Measurements from ENCODE around the gene FMNL2.
A peak's percentile ranks its signal among the peaks of the same experiment; 100 is the strongest.

The FMNL2 gene

GRCh38 chr2:152623775-152624174, 288.8 kb downstream of the FMNL2 start:
- DNase-seq: no peak

- no peak for DNase-seq
Measured at GRCh38 chr2:152624805-152625204, 289.8 kb downstream of the FMNL2 start.

GRCh38 chr2:152626911-152627339, 292.0 kb downstream of the FMNL2 start:
- DNase-seq: no peak

DNA sequence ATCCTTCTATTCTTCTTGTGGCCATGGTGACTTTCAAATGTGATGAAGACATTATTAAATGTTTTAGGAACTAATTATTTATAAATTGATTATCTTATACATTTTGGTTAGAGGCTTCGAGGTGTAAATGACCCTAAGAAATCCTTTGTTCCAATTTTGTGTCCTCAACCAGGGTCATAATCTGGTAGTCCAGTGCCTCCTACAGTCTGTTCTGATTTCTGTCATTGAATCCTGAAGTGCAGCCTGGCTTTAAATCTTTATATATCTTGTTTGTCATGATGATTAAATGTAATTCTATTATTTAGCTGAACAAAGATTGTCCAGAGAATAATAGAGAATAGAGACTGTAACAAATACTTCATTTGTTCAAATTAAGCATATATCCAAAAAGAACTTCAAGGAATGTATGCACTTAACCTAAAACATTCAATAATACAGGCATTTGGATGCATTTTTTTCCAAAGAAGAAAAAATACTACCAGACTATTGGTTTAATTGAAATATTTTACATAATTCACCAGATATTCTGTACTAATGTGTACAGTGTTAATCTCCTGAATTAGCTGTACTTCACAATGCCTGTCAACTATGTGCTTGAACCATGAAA, 292.5 kb downstream of the FMNL2 start:
- no peak for DNase-seq

GRCh38 chr2:152629202-152629601, 294.2 kb downstream of the FMNL2 start:
- no peak for DNase-seq

GRCh38 chr2:152630466-152630865, 295.5 kb downstream of the FMNL2 start:
- no peak for DNase-seq

DNA sequence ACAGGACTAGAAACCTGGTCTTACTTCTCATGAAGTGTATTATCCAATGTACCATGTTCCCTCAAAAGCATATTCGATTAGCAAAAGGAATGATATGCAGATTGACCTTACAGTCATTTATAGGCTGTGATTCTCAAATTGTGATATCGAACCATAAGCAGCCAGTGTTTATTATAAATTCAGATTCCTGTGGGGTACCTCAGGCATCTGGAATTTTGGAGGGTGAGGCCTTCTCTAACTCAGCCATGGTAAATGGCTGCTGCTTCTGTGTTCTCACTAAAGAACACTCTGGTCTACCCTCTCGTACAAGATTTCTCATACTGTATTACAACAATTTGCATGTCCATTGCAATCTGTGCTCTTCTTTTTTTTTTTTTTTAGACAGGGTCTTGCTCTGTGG, 297.8 kb downstream of the FMNL2 start:
- DNase-seq: no peak

- peak; percentile 5 for DNase-seq
Measured at GRCh38 chr2:152635635-152636298, 300.8 kb downstream of the FMNL2 start.

GRCh38 chr2:152637251-152637650, 302.3 kb downstream of the FMNL2 start:
- no peak for DNase-seq

DNA sequence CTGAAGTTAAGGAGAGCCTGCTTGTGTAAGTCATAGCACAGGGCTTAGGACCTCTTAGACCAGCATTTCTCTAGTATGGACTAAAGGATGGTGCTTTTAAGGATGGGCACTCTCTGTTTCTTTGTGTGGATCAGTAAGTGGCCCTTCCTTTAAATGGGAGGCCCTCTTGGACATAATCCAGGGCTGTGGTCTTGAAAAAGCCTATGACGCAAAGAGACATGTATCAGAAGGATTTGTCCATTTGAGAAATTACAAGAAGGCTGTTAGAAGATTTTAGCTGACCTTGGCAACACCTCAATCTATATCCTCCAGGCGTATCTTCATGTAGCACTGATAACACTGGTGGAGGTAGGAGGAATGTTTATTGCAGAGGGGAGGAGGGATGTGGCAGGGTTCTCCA, 303.1 kb downstream of the FMNL2 start:
- no peak for DNase-seq

DNA sequence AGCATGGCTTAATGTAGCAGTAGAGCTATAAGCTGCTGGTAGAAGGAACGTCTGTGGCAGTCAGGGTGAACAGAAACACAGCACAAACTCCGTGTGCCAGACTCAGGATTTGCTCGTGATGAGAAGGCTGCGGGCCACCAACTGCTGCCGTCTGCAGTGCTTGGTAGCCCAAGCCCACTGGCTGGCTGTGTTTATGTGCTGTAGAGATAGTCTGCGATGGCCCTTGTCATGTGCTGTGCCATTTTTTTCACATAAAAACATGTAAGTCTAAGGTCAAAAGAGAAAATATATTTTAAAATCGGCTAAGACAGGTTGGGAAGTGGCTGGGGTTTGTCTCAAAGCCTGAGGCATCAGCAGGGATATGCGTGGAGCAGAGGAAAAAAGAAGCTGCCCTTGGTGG, 303.6 kb downstream of the FMNL2 start:
- DNase-seq: no peak

GRCh38 chr2:152644189-152644873, 309.4 kb downstream of the FMNL2 start:
- DNase-seq: no peak

DNA sequence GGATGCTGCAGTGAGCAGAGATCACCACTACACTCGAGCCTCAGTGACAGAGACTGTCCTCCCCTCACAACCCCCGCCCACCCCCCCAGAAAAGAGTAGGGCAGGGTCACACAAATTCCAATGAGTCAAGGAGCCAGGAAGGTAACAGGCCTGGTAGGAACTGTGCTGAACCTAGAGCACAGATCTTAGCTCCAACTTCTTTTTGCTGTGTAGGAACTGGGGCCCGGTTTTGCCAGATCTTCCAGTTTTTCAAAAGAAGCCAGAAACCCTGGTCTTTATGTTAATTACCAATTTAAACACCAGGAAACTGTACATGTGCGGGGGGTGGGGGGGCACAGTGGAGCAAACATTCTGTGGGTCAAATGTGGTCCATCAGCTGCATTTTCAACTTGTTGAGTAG, 311.3 kb downstream of the FMNL2 start:
- DNase-seq: no peak

DNA sequence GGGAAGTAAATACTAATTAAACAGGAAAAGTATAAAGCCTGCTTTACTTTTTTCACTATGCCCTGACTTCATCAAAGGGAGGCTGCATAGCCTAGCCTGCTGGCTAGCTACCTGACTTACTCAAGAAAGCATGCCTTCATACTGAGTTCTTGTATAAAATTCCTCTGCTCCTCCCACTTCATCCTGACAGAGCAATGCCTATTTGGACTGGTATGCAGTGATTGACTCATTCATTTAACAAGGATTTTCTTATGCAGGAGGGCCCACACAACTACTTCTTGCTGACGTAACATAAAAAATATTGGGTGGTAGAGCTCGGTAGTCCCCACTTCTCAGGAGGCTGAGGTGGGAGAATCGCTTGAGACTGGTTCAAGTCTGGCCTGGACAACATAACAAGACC, 311.8 kb downstream of the FMNL2 start:
- no peak for DNase-seq

DNA sequence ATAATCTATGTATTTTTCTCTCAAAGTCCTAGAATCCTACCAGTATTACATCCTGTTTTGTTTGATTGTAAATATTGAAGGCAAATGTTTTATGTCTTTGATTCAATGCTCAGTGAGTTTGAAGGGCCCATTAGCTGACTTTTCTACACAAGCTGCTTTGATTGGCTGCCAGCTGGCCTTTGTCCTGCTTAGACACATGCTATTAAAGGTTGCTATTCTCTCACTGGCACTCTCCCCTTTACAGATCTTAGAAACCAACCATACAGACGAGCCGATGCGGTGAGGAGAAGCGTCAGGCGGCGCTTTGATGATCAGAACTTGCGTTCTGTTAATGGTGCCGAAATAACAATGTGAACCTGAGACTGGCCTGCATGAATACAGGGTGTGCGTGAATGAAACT, 312.6 kb downstream of the FMNL2 start:
- DNase-seq: peak; percentile 80

DNA sequence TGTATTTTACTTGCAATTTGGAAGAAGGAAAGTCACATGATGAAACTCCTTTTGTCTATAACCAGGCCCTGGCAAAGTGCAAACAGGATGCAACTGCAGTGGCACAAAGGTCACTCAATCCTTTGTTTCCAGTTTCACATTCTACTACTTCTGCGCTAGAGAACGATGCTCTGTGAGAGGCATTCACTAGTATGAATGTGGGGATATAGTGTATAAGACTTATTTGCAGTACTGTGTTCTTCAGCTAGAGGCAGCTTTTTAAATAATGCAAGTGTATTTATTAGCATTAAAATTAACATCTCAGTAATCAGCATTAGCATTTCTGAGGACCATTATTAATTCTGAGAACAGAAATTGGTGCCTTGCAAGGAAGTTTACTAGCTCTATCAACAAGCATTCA, 313.4 kb downstream of the FMNL2 start:
- DNase-seq: no peak

DNA sequence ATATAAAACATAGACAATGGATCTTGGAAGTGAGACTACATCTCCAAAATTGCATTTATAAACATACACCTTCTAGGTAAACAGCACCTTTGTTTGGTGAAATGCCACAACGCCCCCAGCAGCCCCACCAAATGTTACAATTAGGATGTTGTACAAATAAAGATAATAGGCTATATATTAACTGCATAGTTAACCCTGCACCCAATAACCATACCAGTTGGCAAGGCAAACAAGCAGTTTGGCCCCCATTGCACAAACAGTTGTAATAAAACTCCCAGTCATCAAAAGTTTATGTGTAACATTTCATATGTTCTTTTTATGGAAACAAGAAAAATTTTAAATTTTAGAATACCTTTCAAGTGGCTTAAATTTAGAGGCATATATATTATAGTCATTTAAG, 315.0 kb downstream of the FMNL2 start:
- no peak for DNase-seq

- DNase-seq: no peak
Measured at GRCh38 chr2:152650768-152651371, 315.9 kb downstream of the FMNL2 start.

DNA sequence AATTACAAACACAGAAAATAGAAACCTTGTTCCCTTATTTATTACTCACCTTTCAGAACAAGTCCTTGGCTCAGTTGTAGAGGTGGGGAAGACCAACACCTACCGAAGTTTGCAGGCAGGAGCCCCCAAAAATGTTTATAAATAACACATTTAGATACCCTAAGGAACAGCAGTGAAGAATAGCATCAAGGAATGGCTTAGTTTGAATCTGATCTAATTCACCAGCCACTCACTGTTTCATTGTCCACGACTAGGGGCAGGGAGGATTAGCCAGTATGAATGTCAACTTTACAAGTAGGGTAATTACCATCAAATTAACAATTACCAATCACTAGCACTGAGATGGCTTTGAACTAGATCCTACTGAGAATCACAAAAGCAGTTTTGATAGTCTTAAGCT, 316.9 kb downstream of the FMNL2 start:
- no peak for DNase-seq

- DNase-seq: no peak
Measured at GRCh38 chr2:152655880-152656279, 320.9 kb downstream of the FMNL2 start.

DNA sequence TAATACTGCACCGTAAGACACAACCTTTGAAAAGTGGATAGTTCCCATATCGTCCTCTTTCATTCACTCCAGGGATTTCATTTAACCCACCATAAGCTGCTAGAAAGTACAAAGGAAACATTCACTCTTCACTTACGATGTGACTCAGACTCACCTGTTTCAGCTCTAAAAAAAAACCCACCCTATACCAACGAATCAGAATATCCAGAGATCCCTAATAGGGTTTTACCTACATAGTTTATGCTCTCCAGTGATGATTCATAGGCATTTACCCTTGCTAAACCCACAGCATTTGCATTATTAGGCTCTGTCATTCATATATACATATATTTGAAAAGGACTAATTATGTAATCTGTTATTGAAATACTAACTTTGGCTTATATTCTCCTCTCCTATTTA, 322.1 kb downstream of the FMNL2 start:
- no peak for DNase-seq

DNA sequence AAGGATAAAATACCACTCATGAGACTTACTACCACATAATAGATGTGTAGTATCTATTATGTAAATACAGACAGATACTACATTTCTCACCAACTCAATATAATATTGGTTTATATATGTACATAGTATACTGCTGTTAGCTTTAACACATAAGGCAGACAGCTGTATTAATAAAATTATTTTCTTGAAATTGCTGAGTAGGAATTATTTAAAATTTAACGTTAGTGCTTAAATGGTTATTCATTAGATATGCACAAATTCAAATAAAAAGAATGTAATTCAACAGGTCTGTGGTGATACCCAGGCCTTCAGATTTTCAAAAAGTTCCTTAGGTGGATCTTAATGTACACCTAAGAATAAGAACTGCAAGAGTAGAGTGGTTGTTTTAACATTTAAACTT, 323.2 kb downstream of the FMNL2 start:
- no peak for DNase-seq

DNA sequence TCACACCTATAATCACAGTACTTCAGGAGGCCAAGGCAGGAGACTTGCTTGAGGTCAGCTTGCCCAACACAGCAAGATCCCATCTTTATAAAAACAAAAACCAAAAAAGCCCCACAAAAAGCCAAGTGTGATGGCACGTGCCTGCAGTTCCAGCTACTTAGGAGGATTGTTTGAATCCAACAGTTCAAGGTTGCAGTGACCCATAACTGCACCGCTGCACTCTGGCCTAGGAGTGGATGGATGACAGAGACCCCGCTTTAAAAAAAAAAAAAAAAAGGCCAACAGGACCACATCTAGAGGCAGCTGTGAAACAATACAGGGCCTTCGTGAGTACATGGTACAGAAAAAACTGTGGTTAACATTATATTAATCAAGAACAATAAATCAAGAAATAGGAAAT, 326.1 kb downstream of the FMNL2 start:
- no peak for DNase-seq

- no peak for DNase-seq
Measured at GRCh38 chr2:152664725-152665124, 329.8 kb downstream of the FMNL2 start.
